ENCODE results near the gene CARMIL1.

DNA sequence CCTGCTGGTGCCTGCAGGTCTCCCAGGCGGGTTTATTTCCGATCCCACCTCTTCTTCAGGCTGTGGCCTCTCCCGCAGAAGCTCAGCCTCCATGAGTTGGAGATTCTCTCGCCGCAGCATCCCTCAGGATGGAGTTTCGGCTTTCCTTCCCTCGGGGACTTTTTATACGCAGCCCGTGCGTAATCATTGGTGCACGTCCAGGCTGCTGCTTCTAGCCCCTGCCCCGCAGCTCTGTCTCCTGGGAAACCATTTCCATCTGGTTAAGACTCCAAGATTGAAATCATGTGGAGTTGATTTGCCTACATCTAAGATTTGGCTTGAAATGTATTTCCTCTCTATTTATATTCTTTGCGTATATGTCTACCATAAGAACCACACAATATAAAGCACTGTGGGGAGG is 46.7 kb upstream of the CARMIL1 start:
- no peak for TF ChIP-seq SIN3A (IDR thresholded peaks at IDR 0.05; ENCODE audit: low read depth, low read length)
- no peak for TF ChIP-seq NRF1 (conservative IDR thresholded peaks at IDR 0.05; ENCODE audit: low read depth, low read length)
- TF ChIP-seq YY1 (IDR thresholded peaks at IDR 0.05; ENCODE audit: low read depth, low read length), result no peak
- TF ChIP-seq, protein P1, sequence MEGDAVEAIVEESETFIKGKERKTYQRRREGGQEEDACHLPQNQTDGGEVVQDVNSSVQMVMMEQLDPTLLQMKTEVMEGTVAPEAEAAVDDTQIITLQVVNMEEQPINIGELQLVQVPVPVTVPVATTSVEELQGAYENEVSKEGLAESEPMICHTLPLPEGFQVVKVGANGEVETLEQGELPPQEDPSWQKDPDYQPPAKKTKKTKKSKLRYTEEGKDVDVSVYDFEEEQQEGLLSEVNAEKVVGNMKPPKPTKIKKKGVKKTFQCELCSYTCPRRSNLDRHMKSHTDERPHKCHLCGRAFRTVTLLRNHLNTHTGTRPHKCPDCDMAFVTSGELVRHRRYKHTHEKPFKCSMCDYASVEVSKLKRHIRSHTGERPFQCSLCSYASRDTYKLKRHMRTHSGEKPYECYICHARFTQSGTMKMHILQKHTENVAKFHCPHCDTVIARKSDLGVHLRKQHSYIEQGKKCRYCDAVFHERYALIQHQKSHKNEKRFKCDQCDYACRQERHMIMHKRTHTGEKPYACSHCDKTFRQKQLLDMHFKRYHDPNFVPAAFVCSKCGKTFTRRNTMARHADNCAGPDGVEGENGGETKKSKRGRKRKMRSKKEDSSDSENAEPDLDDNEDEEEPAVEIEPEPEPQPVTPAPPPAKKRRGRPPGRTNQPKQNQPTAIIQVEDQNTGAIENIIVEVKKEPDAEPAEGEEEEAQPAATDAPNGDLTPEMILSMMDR (IDR thresholded peaks at IDR 0.05 in 2 of 3, conservative IDR thresholded peaks at IDR 0.05 in 1 of 3; ENCODE audit: control insufficient read depth in 2 of 3, extremely low read depth in 1 of 3, insufficient read depth in 1 of 3, low read depth in 3 of 3, low read length in 3 of 3), result no peak
- TF ChIP-seq, protein P2, sequence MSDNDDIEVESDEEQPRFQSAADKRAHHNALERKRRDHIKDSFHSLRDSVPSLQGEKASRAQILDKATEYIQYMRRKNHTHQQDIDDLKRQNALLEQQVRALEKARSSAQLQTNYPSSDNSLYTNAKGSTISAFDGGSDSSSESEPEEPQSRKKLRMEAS (IDR thresholded peaks at IDR 0.05; ENCODE audit: low read depth, low read length), result no peak
- no peak for TF ChIP-seq CREB1 (IDR thresholded peaks at IDR 0.05; ENCODE audit: low read depth)
- TF ChIP-seq, protein P3, sequence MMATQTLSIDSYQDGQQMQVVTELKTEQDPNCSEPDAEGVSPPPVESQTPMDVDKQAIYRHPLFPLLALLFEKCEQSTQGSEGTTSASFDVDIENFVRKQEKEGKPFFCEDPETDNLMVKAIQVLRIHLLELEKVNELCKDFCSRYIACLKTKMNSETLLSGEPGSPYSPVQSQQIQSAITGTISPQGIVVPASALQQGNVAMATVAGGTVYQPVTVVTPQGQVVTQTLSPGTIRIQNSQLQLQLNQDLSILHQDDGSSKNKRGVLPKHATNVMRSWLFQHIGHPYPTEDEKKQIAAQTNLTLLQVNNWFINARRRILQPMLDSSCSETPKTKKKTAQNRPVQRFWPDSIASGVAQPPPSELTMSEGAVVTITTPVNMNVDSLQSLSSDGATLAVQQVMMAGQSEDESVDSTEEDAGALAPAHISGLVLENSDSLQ (IDR thresholded peaks at IDR 0.05), result no peak
- no peak for TF ChIP-seq RAD51 (IDR thresholded peaks at IDR 0.05)
